ENCODE measurements around the gene CFP.
"Not testable (repeated sequence)": the region's sequence is repeated elsewhere in the genome, so short reads cannot be mapped to it uniquely, and the experiment has no call there.

The CFP gene

DNA sequence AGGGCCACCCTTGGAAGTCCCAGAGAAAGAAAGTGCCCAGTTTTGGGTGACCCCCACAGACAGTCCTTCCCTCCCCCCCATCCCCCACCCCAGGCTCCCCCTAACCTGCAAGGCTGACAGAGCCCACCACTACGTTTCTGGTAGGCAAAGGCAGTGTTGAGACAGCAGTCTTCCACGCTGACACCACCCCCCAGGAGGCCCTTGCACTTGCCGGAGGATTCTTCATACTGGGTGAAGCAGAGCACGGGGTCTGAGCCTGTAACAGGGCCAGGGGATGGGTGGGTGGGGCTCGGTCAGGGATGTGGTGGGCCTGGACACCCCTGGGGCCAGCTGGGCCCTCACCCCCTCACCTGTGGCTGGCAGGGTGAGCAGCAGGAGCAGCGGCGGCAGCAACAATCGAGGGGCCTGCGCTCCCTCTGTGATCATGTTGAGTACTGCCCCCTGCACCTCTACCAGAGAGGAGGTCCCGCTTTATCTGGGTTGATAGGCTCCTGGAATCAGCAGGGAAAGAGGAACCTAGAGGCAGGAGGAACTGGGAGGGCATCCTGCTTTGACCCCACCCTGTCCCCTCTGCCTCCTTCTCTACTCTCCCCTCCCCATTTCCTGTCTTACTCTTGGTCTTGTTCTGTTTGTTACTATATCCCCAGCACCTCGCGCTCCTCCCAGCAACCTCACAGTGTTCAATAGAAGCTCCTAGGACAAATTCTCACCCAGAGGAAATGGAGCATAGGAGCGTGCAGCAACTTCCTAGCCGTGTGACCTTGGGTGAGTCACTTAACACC is at the start of gene CFP:
Gene CFP, minus strand, starts transcription at position 512 of the 782 bp plus-strand sequence. Its CDS starts 86 bp downstream, at position 426.
- in situ Hi-C loops (cut with HindIII; ENCODE audit: low pct_ligation_motif_present, low pct_unique_long_range_greater_than_20kb, low sequenced_read_pairs): no loop called here

GRCh38 chrX:47675959-47676859 is 46.5 kb upstream of the CFP start:
- in situ Hi-C loops (cut with HindIII; ENCODE audit: low pct_ligation_motif_present, low pct_unique_long_range_greater_than_20kb, low sequenced_read_pairs): not testable (repeated sequence)

More for the DNA sequence above, at the start of gene CFP:
- DNase-seq: no peak

GRCh38 chrX:47674776-47675175 is 45.0 kb upstream of the CFP start:
- in situ Hi-C loops (cut with HindIII; ENCODE audit: low pct_ligation_motif_present, low pct_unique_long_range_greater_than_20kb, low sequenced_read_pairs): no loop called here
- DNase-seq: no peak

More at GRCh38 chrX:47675959-47676859, 46.5 kb upstream of the CFP start:
- not testable (repeated sequence) for DNase-seq

DNA sequence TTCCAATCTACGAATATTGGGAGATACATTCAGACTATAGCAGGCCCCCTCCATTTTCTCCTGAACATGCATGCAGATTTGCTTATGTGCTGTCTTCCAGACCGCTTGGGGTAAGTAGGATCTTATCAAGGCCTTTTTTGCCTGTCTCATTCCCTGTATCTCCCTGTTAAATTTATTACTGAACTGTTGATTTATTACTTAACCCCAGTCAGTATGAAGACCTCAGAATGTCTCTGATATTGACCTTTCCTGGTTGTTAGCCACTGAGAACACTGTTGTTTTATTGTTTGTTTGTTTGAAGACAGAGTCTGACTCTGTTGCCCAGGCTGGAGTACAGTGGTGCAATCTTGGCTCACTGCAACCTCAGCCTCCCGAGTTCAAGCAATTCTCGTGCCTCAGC is 36.1 kb upstream of the CFP start:
- DNase-seq; in situ Hi-C loops (cut with HindIII; ENCODE audit: low pct_ligation_motif_present, low pct_unique_long_range_greater_than_20kb, low sequenced_read_pairs): not testable (repeated sequence)

DNA sequence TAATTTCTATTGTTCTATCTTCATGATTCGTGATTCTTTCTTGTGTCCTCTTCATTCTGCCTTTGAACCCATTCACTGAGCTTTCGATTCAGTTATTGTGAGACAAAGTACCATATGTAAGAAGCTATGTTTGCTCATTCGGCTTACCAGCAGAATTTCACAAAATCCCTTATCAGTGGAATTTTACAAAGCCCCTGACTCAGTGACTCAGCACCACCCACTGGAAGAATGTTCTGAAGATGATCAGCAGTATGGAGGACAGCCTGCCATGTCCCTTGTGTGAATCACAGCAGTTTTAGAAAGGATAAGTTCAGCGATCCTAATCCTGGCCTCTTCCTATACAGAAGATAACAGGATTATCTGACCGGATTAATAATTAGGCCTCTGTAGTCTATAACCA is 35.0 kb upstream of the CFP start:
- no peak for DNase-seq
- in situ Hi-C loops (cut with HindIII; ENCODE audit: low pct_ligation_motif_present, low pct_unique_long_range_greater_than_20kb, low sequenced_read_pairs): no loop called here

GRCh38 chrX:47662144-47662657 is 32.5 kb upstream of the CFP start:
- peak; percentile 55 for DNase-seq
- in situ Hi-C loops (cut with HindIII; ENCODE audit: low pct_ligation_motif_present, low pct_unique_long_range_greater_than_20kb, low sequenced_read_pairs): no loop called here

- in situ Hi-C loops (cut with HindIII; ENCODE audit: low pct_ligation_motif_present, low pct_unique_long_range_greater_than_20kb, low sequenced_read_pairs): no loop called here
These were observed 31.8 kb upstream of the CFP start for GRCh38 chrX:47661539-47661938.

DNA sequence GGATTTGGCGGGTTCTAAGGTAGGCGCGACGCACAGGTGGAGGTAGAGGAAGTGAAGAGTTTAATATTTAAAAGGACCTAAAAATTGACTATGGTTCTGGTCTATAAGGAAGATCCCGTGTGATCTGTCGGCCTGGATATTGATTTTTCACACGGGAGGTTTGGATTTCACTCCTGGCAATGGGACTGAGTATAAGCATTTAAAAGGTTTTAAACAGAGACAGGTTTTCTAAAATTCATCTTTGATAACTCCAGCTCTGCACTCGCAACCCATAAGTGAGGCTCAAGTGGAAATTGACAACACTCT is 29.6 kb upstream of the CFP start:
- in situ Hi-C loops (cut with HindIII; ENCODE audit: low pct_ligation_motif_present, low pct_unique_long_range_greater_than_20kb, low sequenced_read_pairs): no loop called here
- DNase-seq: no peak

More at GRCh38 chrX:47661539-47661938, 31.8 kb upstream of the CFP start:
- DNase-seq: no peak

DNA sequence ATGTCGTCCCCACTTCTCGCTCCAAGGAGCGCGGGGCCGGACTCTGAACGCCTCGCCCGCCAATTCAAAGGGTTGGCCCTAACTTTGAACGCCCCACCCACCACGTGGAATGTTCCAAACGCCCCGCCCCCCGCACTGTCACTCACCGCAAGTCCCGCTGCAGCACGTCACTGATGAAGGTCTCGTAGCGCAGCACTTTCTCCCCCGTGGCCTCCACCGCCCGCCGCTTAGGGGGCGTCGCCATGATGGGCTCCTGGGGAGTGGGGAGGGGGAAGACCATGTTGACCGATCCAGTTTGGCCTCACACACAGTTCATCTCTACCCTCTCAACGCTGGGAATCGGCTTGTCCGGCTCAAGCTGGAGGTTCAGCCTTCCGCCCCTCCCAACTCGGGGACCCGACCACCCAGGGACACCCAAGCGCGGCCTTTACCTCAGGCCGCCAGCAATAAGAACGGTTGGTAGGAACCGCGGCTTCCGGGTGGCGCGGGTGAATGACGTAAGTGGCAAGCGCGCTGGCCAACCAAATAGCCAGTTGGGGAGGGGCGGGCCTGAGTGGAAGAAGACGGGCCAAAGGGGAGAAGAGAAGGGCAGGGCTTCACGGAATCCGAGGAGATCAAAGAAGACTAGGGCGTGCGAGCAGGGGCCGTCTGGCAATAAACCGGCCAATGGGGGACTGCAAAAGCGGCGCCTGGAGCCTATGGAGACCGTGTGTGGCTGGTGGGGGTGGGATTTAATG is 29.1 kb upstream of the CFP start, which contains the start of gene UXT:
Gene UXT, minus strand, starts transcription at position 497 of the 737 bp plus-strand sequence. Its CDS starts 253 bp downstream, at position 244.
- peak; percentile 89 for DNase-seq
- in situ Hi-C loops (cut with HindIII; ENCODE audit: low pct_ligation_motif_present, low pct_unique_long_range_greater_than_20kb, low sequenced_read_pairs): no loop called here

DNA sequence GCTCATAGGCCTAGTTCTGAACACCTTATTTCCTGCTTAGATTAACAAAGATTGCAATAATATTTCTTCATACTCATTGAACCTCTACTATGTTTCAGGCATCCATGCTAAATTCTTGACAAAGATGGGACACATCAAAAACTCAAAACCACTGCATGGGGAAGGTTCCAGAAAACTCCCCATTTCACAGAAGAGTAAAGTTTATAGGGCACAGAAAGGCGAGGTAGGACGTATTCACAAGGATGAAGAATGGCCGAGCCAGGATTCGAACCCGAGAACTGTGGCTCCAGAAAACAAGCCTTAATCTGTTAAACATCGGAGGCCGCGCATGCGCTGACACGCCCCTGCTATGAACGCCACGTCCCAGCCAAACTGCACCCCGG is 28.6 kb upstream of the CFP start:
- DNase-seq: no peak
- in situ Hi-C loops (cut with HindIII; ENCODE audit: low pct_ligation_motif_present, low pct_unique_long_range_greater_than_20kb, low sequenced_read_pairs): no loop called here

- in situ Hi-C loops (cut with HindIII; ENCODE audit: low pct_ligation_motif_present, low pct_unique_long_range_greater_than_20kb, low sequenced_read_pairs): no loop called here
- DNase-seq: no peak
These were observed 21.5 kb upstream of the CFP start for GRCh38 chrX:47651043-47651905.

DNA sequence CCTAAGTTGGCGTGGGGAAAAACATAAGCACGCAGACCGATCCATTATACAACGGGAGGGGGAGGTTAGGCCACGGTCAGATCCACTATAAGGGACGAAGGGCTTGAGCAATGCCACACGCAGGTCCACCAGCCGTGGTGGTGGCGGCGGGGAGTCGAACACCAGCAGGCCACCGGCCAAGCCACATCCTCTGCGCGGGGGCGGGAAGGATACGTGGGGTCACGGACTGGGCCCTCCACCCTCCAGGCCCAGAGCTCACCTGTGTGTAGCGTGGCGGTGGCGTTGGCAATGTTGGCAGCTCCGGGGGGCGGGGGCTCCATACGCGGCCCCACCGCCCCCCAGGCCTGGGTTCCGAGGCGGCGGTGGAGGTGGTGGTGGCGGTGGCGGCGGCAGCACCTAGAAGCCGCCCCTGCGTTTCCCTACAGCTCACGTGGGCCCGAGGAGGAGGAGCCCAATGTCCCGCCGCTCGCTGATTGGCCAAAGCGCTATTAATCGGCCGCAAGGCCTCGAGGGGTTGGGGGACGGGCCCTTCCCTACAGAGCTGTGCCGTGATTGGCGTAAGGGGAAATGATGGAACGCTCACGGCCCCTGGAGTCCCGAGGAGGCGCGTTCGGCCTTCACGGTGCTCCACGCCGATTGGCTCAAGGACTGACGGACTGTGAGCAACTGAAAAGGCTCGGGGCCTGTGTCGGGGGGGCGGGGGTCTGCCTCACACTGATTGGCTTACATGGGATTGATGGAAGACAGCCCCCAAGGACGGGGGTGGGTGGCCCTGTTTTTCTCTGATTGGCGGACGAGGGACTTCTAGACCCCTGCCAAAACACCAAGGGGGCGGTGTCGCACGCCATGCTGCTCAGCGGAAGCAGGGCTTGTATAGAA is 20.7 kb upstream of the CFP start, which contains the start of gene ELK1:
Gene ELK1, minus strand, starts transcription at position 400 of the 879 bp plus-strand sequence. CDS start 9,122 bp downstream, outside the sequence.
- in situ Hi-C loops (cut with HindIII; ENCODE audit: low pct_ligation_motif_present, low pct_unique_long_range_greater_than_20kb, low sequenced_read_pairs): no loop called here
- peak; percentile 93 for DNase-seq

DNA sequence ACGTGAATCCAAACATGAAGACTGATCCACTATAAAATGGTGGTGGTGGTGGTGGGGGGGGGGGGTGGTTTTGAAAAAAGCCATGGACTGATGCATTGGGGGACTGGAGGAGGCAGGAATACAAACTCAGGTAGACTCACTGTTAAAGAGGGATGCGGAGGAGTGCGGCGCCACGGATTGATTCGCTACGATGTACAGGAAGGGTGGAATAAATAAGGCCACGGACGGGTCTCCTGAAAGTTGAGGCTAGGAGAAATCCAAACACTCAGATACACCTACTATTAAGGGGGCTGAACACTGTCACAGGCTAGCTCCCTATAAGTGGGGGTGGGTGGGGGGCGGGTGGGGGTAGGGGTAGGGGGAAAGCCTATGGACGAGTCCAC is 20.0 kb upstream of the CFP start:
- in situ Hi-C loops (cut with HindIII; ENCODE audit: low pct_ligation_motif_present, low pct_unique_long_range_greater_than_20kb, low sequenced_read_pairs): no loop called here
- no peak for DNase-seq

DNA sequence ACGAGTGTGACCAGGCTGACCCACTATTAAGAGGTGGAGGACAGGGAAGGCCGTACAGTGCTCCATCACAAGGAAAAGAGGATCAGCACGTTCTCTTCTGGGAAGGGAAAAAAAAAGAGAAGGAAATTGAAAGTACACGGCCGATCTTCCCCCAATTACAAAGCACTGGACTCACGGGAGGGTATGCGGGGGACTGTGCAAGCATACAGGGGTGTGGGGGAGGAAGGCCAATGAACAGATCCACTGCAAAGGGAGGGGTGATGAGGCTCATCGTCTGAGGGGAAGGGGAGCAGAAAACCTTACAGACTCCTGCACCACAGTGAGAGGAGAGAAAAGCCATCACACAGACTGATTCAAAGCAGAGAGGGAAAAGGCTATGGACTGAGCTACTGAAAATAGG is 19.5 kb upstream of the CFP start:
- in situ Hi-C loops (cut with HindIII; ENCODE audit: low pct_ligation_motif_present, low pct_unique_long_range_greater_than_20kb, low sequenced_read_pairs): no loop called here
- DNase-seq: no peak

DNA sequence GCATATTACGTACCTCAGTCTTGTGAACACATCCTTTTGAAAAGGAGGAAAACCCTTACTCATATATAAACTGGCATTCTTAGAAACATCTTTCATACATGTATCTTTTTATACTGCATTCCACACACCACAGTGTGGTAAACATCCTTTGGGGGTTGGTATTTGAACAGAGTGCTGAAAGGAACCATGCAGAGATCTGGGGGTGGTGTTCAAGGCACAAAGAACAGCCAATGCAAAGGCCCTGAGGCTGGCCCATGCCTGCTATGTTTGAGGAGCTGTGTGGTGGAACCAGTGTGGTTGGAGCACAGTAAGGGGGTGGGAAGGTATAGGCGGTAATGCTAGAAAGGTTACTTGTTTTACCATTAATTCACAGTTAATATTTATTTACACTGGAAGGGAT is 18.6 kb upstream of the CFP start:
- DNase-seq: no peak
- in situ Hi-C loops (cut with HindIII; ENCODE audit: low pct_ligation_motif_present, low pct_unique_long_range_greater_than_20kb, low sequenced_read_pairs): no loop called here

DNA sequence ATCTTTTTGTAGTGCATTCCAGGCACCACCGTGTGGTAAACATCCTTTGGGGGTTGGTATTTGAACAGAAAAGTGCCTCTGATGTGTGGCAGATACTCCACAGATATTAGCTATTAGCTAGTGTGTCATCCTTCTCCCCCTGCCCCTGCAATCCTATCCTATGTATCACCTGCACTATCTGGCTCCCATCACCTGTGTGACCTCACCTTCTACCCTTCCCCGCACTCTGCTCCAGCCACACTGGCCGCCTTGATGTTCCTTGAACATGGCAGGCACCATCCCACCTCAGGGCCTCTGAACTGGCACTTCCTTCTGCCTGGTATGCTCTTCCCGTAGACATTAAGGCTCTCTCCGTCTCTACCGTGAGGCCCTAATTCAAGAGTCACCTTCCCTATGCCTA is 16.9 kb upstream of the CFP start:
- DNase-seq: no peak
- in situ Hi-C loops (cut with HindIII; ENCODE audit: low pct_ligation_motif_present, low pct_unique_long_range_greater_than_20kb, low sequenced_read_pairs): no loop called here

DNA sequence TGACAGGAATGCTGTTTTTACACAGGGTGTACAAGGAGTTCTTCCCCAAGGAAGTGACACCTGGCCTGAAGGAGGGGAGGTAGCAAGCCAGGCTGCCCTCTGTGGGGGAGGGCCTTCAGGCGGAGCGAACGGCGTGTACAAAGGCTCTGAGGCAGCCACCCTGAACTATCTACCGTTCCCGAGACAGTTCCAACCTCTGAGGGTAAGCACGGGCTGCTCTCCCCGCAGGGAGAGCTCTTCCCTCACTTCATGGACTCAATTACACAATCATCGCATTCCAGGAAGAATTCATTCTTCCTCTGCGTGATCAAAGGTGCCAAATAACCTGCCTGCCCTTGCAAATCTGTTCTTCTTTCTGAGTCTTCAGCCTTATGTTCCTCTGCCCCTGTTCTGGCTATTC is 15.8 kb upstream of the CFP start:
- in situ Hi-C loops (cut with HindIII; ENCODE audit: low pct_ligation_motif_present, low pct_unique_long_range_greater_than_20kb, low sequenced_read_pairs): no loop called here
- DNase-seq: no peak
